Measurements from ENCODE around the gene RNF115.

RNF115 gene

GRCh38 chr1:145759721-145760120 lies 64.2 kb downstream of the RNF115 start:
- no peak for DNase-seq (ENCODE audit: low spot score)
- in situ Hi-C loops (cut with MboI; ENCODE audit: low sequenced_read_pairs, unreplicated experiment): no loop called here
- TF ChIP-seq CTCF (IDR thresholded peaks at IDR 0.05; ENCODE audit: borderline replicate concordance, control extremely low read depth, extremely low read depth, insufficient read depth, missing control alignments): no peak

- DNase-seq (ENCODE audit: low spot score): no peak
Observed at GRCh38 chr1:145758575-145758974, 65.3 kb downstream of the RNF115 start.

GRCh38 chr1:145758116-145758515 lies 65.8 kb downstream of the RNF115 start:
- no peak for DNase-seq (ENCODE audit: low spot score)
- TF ChIP-seq CTCF (IDR thresholded peaks at IDR 0.05; ENCODE audit: borderline replicate concordance, control extremely low read depth, extremely low read depth, insufficient read depth, missing control alignments): no peak
- in situ Hi-C loops (cut with MboI; ENCODE audit: low sequenced_read_pairs, unreplicated experiment): no loop called here

More at GRCh38 chr1:145758575-145758974, 65.3 kb downstream of the RNF115 start:
- in situ Hi-C loops (cut with MboI; ENCODE audit: low sequenced_read_pairs, unreplicated experiment): no loop called here
- no peak for TF ChIP-seq CTCF (IDR thresholded peaks at IDR 0.05; ENCODE audit: borderline replicate concordance, control extremely low read depth, extremely low read depth, insufficient read depth, missing control alignments)

- in situ Hi-C loops (cut with MboI; ENCODE audit: low sequenced_read_pairs, unreplicated experiment): no loop called here
- no peak for DNase-seq (ENCODE audit: low spot score)
- no peak for TF ChIP-seq CTCF (IDR thresholded peaks at IDR 0.05; ENCODE audit: borderline replicate concordance, control extremely low read depth, extremely low read depth, insufficient read depth, missing control alignments)
Observed at GRCh38 chr1:145757420-145757819, 66.5 kb downstream of the RNF115 start.

GRCh38 chr1:145751491-145752037 lies 72.3 kb downstream of the RNF115 start:
- DNase-seq (ENCODE audit: low spot score): no peak
- no peak for TF ChIP-seq CTCF (IDR thresholded peaks at IDR 0.05; ENCODE audit: borderline replicate concordance, control extremely low read depth, extremely low read depth, insufficient read depth, missing control alignments)
- in situ Hi-C loops (cut with MboI; ENCODE audit: low sequenced_read_pairs, unreplicated experiment): no loop called here

GRCh38 chr1:145750426-145750825 lies 73.5 kb downstream of the RNF115 start:
- no peak for TF ChIP-seq CTCF (IDR thresholded peaks at IDR 0.05; ENCODE audit: borderline replicate concordance, control extremely low read depth, extremely low read depth, insufficient read depth, missing control alignments)
- in situ Hi-C loops (cut with MboI; ENCODE audit: low sequenced_read_pairs, unreplicated experiment): no loop called here
- DNase-seq (ENCODE audit: low spot score): no peak

Measured in GM13976 (cell line).